ENCODE results near the gene PSG5.
A peak's percentile ranks its signal among the peaks of the same experiment; 100 is the strongest.
"Not testable (repeated sequence)": the region's sequence is repeated elsewhere in the genome, so short reads cannot be mapped to it uniquely, and the experiment has no call there.

PSG5 gene

GRCh38 chr19:43124360-43124759 lies 62.0 kb downstream of the PSG5 start:
- TF ChIP-seq CTCF (conservative IDR thresholded peaks at IDR 0.05; ENCODE audit: low read depth, low read length), result peak; percentile 31
- no peak for DNase-seq (ENCODE audit: low read depth)
- no peak overlapping the region for H3K4me3 ChIP-seq (ENCODE audit: low read length)

- not testable (repeated sequence) for H3K4me3 ChIP-seq (ENCODE audit: low read length)
- DNase-seq (ENCODE audit: low read depth), result peak; percentile 54
Observed at GRCh38 chr19:43120433-43121026, 65.8 kb downstream of the PSG5 start.

GRCh38 chr19:43119526-43119925 lies 66.8 kb downstream of the PSG5 start:
- not testable (repeated sequence) for H3K4me3 ChIP-seq (ENCODE audit: low read length); DNase-seq (ENCODE audit: low read depth)
